HL-60 (cell line): Measurements from ENCODE around the gene PRDX1.

Experiments
- CTCF ChIP-seq: IDR thresholded peaks from one replicate; pipeline ENCODE4 v1.5.1; 2011; ENCODE audit warnings: low read length, control low read depth, inconsistent platforms; ENCODE audit not compliant: insufficient read depth
- REST ChIP-seq: IDR thresholded peaks from 2 replicates; pipeline ENCODE4 v1.6.1; 2012; ENCODE audit warnings: low read depth; ENCODE audit not compliant: insufficient replicate concordance
- SPI1 ChIP-seq: IDR thresholded peaks from 2 replicates; pipeline ENCODE4 v1.6.1; 2012; ENCODE audit warnings: low read depth, mild to moderate bottlenecking, borderline replicate concordance

- no peak for TF ChIP-seq CTCF
- TF ChIP-seq SPI1, result no peak
- no peak for TF ChIP-seq REST
Observed at GRCh38 chr1:45510036-45510971, 11.4 kb downstream of the PRDX1 start.
